ENCODE results near the gene GEN1. TPM values are rescaled to one million over a fixed set of nuclear protein-coding genes. Genes with fewer than 3 reads are reported as not detected.

Gene GEN1
- total and polyA plus RNA-seq, 10 of the 15 experiments (the other 5 are each of a cell fraction or from before 2014, with no cell fraction given): 6.0 to 49.6 (median 36.0) TPM

DNA sequence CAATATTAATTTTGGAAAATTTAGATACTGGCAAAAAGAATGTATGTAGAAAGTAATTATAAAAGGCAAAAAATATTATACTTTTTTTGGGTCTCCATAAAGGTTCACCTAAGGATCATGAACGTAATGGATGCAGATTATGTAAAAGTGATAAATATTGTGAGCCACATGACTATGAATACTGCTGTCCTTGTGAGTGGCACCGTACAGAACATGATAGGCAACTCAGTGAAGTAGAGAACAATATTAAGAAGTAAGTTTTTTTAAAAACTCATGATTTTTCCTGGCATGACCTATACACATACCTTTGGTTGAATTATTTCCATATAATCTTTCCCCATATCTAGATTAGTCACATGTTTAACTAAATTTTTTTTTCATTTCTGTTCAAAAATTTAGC, 18.6 kb downstream of the GEN1 start (continued):
- TF ChIP-seq ZNF687 (IDR thresholded peaks at IDR 0.05) (no peak), IRF4 (IDR thresholded peaks at IDR 0.05; ENCODE audit: low read depth, low read length) (no peak), ZNF207 (IDR thresholded peaks at IDR 0.05; ENCODE audit: borderline replicate concordance) (no peak), STAT1 (conservative IDR thresholded peaks at IDR 0.05) (no peak), RELA (IDR thresholded peaks at IDR 0.05; ENCODE audit: borderline replicate concordance, partially characterized antibody) (no peak), NR2C1 (IDR thresholded peaks at IDR 0.05) (no peak), EP300 (IDR thresholded peaks at IDR 0.05; ENCODE audit: borderline replicate concordance in 1 of 2, control insufficient read depth in 1 of 2, low read depth in 2 of 2, low read length in 2 of 2) (no peak), MXI1 (IDR thresholded peaks at IDR 0.05; ENCODE audit: low read depth, low read length) (no peak), POU2F2 (IDR thresholded peaks at IDR 0.05; ENCODE audit: borderline replicate concordance, low read depth, low read length) (no peak), PKNOX1 (IDR thresholded peaks at IDR 0.05) (no peak), HDAC6 (IDR thresholded peaks at IDR 0.05; ENCODE audit: unreplicated experiment) (no peak)
